Smooth muscle cell (in vitro differentiated cells): Measurements from ENCODE around the gene GNAZ. TPM values are rescaled to one million over a fixed set of nuclear protein-coding genes. Genes with fewer than 3 reads are reported as not detected.
A peak's percentile ranks its signal among the peaks of the same experiment; 100 is the strongest.

ENCODE experiments used
- DNase-seq: peaks from one replicate; lab custom pipeline; 2025; ENCODE audit not compliant: unreplicated experiment; lab: John Stamatoyannopoulos, UW
- H2AFZ ChIP-seq: fragments of 200-600 bp; sonication (generic); 2 replicates; pipeline ENCODE4 v1.6.0; 2016; ENCODE audit warnings: antibody characterized with exemption, low read depth, mild to moderate bottlenecking
- H3F3A ChIP-seq: fragments of 200-600 bp; sonication (generic); 2 replicates; pipeline ENCODE4 v1.6.0; 2017; ENCODE audit warnings: antibody characterized with exemption, low read depth
- H3K27ac ChIP-seq: fragments of 200-600 bp; sonication (generic); 2 replicates; pipeline ENCODE4 v1.5.1; 2016; ENCODE audit warnings: low read depth, mild to moderate bottlenecking
- H3K27me3 ChIP-seq: fragments of 200-600 bp; sonication (generic); 2 replicates; pipeline ENCODE4 v1.6.1; 2016; ENCODE audit warnings: low read depth, mild to moderate bottlenecking
- H3K36me3 ChIP-seq: fragments of 200-600 bp; sonication (generic); 2 replicates; pipeline ENCODE4 v1.5.1; 2016; ENCODE audit warnings: low read depth
- H3K4me1 ChIP-seq: fragments of 200-600 bp; sonication (generic); 2 replicates; pipeline ENCODE4 v1.5.1; 2016; ENCODE audit warnings: low read depth
- H3K4me2 ChIP-seq: fragments of 200-600 bp; sonication (generic); 2 replicates; pipeline ENCODE4 v1.6.0; 2016; ENCODE audit warnings: mild to moderate bottlenecking
- H3K4me3 ChIP-seq: fragments of 200-600 bp; sonication (generic); 2 replicates; pipeline ENCODE4 v1.5.1; 2016; ENCODE audit warnings: mild to moderate bottlenecking
- H3K79me2 ChIP-seq: fragments of 200-600 bp; sonication (generic); 2 replicates; pipeline ENCODE4 v1.6.0; 2016; ENCODE audit warnings: low read depth, mild to moderate bottlenecking
- H3K9ac ChIP-seq: fragments of 200-600 bp; sonication (generic); 2 replicates; pipeline ENCODE4 v1.6.0; 2016; ENCODE audit warnings: low read depth
- H3K9me3 ChIP-seq: fragments of 200-600 bp; sonication (generic); replicated peaks from 2 replicates; pipeline ENCODE4 v1.5.1; 2016; ENCODE audit warnings: low read depth
- H4K20me1 ChIP-seq: fragments of 200-600 bp; sonication (generic); 2 replicates; pipeline ENCODE4 v1.6.0; 2016; ENCODE audit warnings: low read depth
- CTCF ChIP-seq: fragments of 200-600 bp; sonication (generic); IDR thresholded peaks from 2 replicates; pipeline ENCODE4 v1.5.1; 2017; ENCODE audit warnings: borderline replicate concordance, mild to moderate bottlenecking, antibody characterized with exemption; ENCODE audit not compliant: insufficient read depth, poor library complexity, severe bottlenecking
- WGBS: methylation state at CpG from one replicate; pipeline ENCODE4 v1.1.7; 2016; ENCODE audit warnings: low lambda C conversion rate; 5-methylcytosine and 5-hydroxymethylcytosine counted together
- polyA plus RNA-seq: library from polyadenylated mRNA; unstranded; fragments of >200 nt; fragmentation: Nextera tagmentation; extraction: Ambion mirVana; gene quantifications from 2 replicates; pipeline ENCODE4 v1.2.1, GENCODE V29; 2016
- total RNA-seq: library from RNA; depleted of rRNA; stranded (reverse); fragments of >200 nt; gene quantifications from 2 replicates; pipeline ENCODE4 v1.2.3, GENCODE V29; 2014

The GNAZ gene
- total and polyA plus RNA-seq, 2 experiments from 2014 or later: 0.50 to 1.2 TPM

- H2AFZ ChIP-seq: no peak overlapping the region
- H3K9ac ChIP-seq: peak overlapping the region; percentile 53
- no peaks in the 10 kb centered on the region for H3K79me2 ChIP-seq
- H3K4me1 ChIP-seq: peaks cover 19% of the 10 kb centered on the region
- H3K4me3 ChIP-seq: no peak overlapping the region
- 94% methylated on average over 9 of the region's 9 CpGs for WGBS
- no peaks in the 10 kb centered on the region for H4K20me1 ChIP-seq
- no peaks in the 10 kb centered on the region for H3K9me3 ChIP-seq
- no peak for TF ChIP-seq CTCF
- H3K4me2 ChIP-seq: no peak overlapping the region
- no peaks in the 10 kb centered on the region for H3K36me3 ChIP-seq
- H3K27me3 ChIP-seq: no peaks in the 10 kb centered on the region
- peaks cover 10% of the 10 kb centered on the region for H3F3A ChIP-seq
- no peak for DNase-seq
- H3K27ac ChIP-seq: no peak overlapping the region
These were observed 72.3 kb downstream of the GNAZ start for GRCh38 chr22:23142546-23143105.

GRCh38 chr22:23143119-23143518, 72.8 kb downstream of the GNAZ start:
- Histone ChIP-seq H3K9me3 (no peaks in the 10 kb centered on the region), H3K9ac (no peak overlapping the region), H3K4me1 (peaks cover 19% of the 10 kb centered on the region), H3K27ac (no peak overlapping the region), H3K4me3 (no peak overlapping the region), H3K4me2 (no peak overlapping the region), H3K27me3 (no peaks in the 10 kb centered on the region), H3K36me3 (no peaks in the 10 kb centered on the region), H3F3A (peaks cover 10% of the 10 kb centered on the region), H4K20me1 (no peaks in the 10 kb centered on the region), H3K79me2 (no peaks in the 10 kb centered on the region), H2AFZ (no peak overlapping the region)
- TF ChIP-seq CTCF: no peak
- DNase-seq: no peak
- WGBS: 91% methylated on average over 1 of the region's 1 CpG

- Histone ChIP-seq H3K9me3 (no peaks in the 10 kb centered on the region), H3K79me2 (no peaks in the 10 kb centered on the region), H3F3A (peaks cover 10% of the 10 kb centered on the region), H3K4me2 (peak overlapping the region; percentile 89), H3K36me3 (no peaks in the 10 kb centered on the region), H3K9ac (no peak overlapping the region), H3K4me3 (peak overlapping the region; percentile 43), H3K27me3 (no peaks in the 10 kb centered on the region), H3K4me1 (peaks cover 19% of the 10 kb centered on the region), H4K20me1 (no peaks in the 10 kb centered on the region), H3K27ac (no peak overlapping the region), H2AFZ (peak overlapping the region; percentile 16)
- no peak for TF ChIP-seq CTCF
- 85% methylated on average over 4 of the region's 4 CpGs for WGBS
- no peak for DNase-seq
These were observed 74.1 kb downstream of the GNAZ start for GRCh38 chr22:23144432-23144831.
